Kidney (tissue), 14 donors: Measurements from ENCODE around the gene CHRNE. TPM values are rescaled to one million over a fixed set of nuclear protein-coding genes. Genes with fewer than 3 reads are reported as not detected.

Source experiments
- DNase-seq, 5 donors: peaks; one replicate each; pipeline ENCODE4 v3.0.0-alpha.2; 2013 to 2020
- FAIRE-seq: peaks from 2 replicates; lab custom pipeline; 2012; peaks lifted over from hg19 to GRCh38; lab: Jason Lieb, UNC
- H3K27ac ChIP-seq, 2 donors: one replicate each; pipeline ENCODE4 v1.7.0; 2013; ENCODE audit warnings: low read depth in 2 of 2, low read length in 2 of 2, inconsistent platforms in 1 of 2
- H3K27me3 ChIP-seq: one replicate; pipeline ENCODE4 v1.7.1; 2013; ENCODE audit warnings: low read length, inconsistent platforms; ENCODE audit not compliant: control insufficient read depth, insufficient read depth
- H3K36me3 ChIP-seq, 3 donors: one replicate each; pipeline versions ENCODE4 v1.7.0 to v1.7.1; 2013; ENCODE audit warnings: low read length in 3 of 3, control low read depth in 1 of 3, inconsistent platforms in 1 of 3; ENCODE audit not compliant: insufficient read depth in 3 of 3, control insufficient read depth in 2 of 3
- H3K4me1 ChIP-seq, 3 donors: one replicate each; pipeline versions ENCODE4 v1.7.0 to v1.7.1; 2013; ENCODE audit warnings: low read length in 3 of 3, inconsistent platforms in 1 of 3, low read depth in 1 of 3; ENCODE audit not compliant: control insufficient read depth in 2 of 3, insufficient read depth in 2 of 3
- H3K4me3 ChIP-seq, 3 donors: one replicate each; pipeline versions ENCODE4 v1.7.0 to v1.8.1; 2013; ENCODE audit warnings: low read length in 3 of 3, control low read depth in 1 of 3, inconsistent platforms in 1 of 3
- H3K9ac ChIP-seq, 3 donors: one replicate each; pipeline versions ENCODE4 v1.7.0 to v1.7.1; 2013; ENCODE audit warnings: low read length in 3 of 3, control low read depth in 1 of 3, inconsistent platforms in 1 of 3
- H3K9me3 ChIP-seq, 3 donors: one replicate each; pipeline versions ENCODE4 v1.7.0 to v1.7.1; 2013; ENCODE audit warnings: low read length in 3 of 3, control low read depth in 1 of 3, inconsistent platforms in 1 of 3; ENCODE audit not compliant: control insufficient read depth in 2 of 3, insufficient read depth in 1 of 3
- CTCF ChIP-seq: IDR thresholded peaks from 3 replicates; pipeline ENCODE4 v1.5.1; 2012; ENCODE audit warnings: mild to moderate bottlenecking, moderate library complexity, borderline replicate concordance; ENCODE audit not compliant: insufficient read depth; ENCODE audit errors: extremely low read depth
- intact Hi-C: fragments of 100-400 bp; cut with DNase I; formaldehyde crosslinking; loops from one replicate; pipeline ENCODE4 v1.11.1; 2022
- polyA plus RNA-seq: library from polyadenylated mRNA; stranded (reverse); fragments of 350-450 nt; fragmentation: Illumina TruSeq; extraction: RNeasy Lipid Tissue Mini Kit (QIAGEN cat#74804); gene quantifications from one replicate; pipeline ENCODE4 v1.2.3, GENCODE V29; 2014; ENCODE audit warnings: low read depth, low replicate concordance; ENCODE audit not compliant: insufficient read depth
- total RNA-seq: library from RNA; stranded (reverse); fragmentation: NEBNext Ultra II Directional; extraction: Animal tissue kit (Norgen Biotek cat#: 25700); gene quantifications from one replicate; pipeline ENCODE4 v1.2.1, GENCODE V29; 2021
- donor health status: control.
- donor health status: control.
- donor health status: control.
- donor health status: control.
- donor health status: control.
- donor health status: DM: yes; HTN: yes; CAD: no.
- donor health status: Normal renal cell carcinoma (clear cell type).

The CHRNE gene
- total and polyA plus RNA-seq, 2 donors from 2014 or later: 0.82 to 1.3 TPM

GRCh38 chr17:4946312-4946976 lies 43.5 kb upstream of the CHRNE start:
- Histone ChIP-seq H3K36me3 (peaks cover 6 to 30% (median 21%) of the 10 kb centered on the region in 3 donors), H3K9ac (peak overlapping the region in 2 of 3 donors; percentile 18 to 73), H3K4me1 (peaks cover under 1 to 35% (median 15%) of the 10 kb centered on the region in 3 donors), H3K4me3 (peak overlapping the region; percentile 40 to 95 (median 83)), H3K27me3 (no peaks in the 10 kb centered on the region), H3K27ac (no peak overlapping the region), H3K9me3 (no peaks in the 10 kb centered on the region)
- FAIRE-seq: no peak
- no peak for TF ChIP-seq CTCF
- DNase-seq: no peak
- intact Hi-C loops: no loop called here

DNA sequence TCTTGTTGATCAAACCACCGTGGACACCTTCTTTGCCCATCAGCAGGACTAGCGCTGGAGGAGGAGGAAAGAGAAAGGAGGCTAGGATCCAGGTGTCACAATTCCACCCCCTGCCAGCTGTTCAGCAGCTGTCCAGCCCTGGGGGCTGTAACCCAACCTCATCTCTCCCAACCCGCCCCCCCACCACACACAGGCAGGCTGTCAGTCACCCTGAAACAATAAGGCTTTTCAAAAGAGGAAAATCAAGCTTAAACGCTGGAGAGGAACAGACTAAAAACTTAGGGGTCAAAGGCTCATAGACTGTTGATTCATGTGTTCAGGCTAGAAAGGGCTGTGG lies 43.0 kb upstream of the CHRNE start:
- FAIRE-seq: no peak
- peaks cover 6 to 30% (median 21%) of the 10 kb centered on the region in 3 donors for H3K36me3 ChIP-seq

DNA sequence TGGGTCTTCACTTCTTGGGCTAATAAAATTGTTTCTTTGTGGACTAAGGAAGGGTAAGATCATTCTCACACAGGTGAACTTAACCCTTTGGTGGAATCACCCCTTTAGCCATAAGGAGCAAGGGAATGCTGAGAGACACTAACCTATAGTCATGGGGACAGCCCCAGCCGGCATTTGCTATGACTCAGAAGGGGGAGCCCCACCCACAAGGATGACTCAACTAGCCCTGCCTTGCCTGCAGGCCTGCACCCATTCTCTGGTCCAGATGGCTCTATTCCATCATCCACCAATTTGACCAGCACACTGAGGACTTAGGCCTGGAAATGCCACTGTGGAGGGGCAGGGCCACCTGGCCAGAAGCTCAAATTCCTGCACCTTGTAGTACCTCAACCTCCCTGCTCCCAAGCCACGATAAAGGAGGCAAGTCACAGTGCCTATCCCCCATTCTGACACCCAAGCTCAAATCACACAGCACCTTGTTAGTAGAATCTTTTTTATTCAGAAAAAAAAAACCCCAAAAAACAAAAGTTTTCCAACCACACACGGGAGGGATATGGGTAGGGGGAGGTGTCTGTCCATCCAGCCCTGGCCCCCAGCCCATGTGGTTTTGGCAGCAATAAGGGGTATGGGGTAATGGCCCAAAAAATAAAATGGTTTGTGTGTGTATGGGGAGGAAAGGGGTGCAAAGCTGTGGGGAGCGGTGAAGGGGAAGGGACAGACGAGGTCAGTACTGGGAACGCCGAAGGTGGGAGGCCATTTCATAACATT lies 42.5 kb upstream of the CHRNE start:
- peaks cover 6 to 30% (median 21%) of the 10 kb centered on the region in 3 donors for H3K36me3 ChIP-seq
- H3K27me3 ChIP-seq: no peaks in the 10 kb centered on the region
- DNase-seq (peak in 1 of 5 donors; percentile 87), FAIRE-seq (no peak)
- TF ChIP-seq CTCF: no peak
- peak overlapping the region; percentile 30 to 49 for H3K27ac ChIP-seq
- H3K9me3 ChIP-seq: no peaks in the 10 kb centered on the region
- intact Hi-C loops: no loop called here
- H3K9ac ChIP-seq: no peak overlapping the region
- peaks cover 5 to 34% (median 13%) of the 10 kb centered on the region in 3 donors for H3K4me1 ChIP-seq
- H3K4me3 ChIP-seq: no peak overlapping the region

More for the DNA sequence above, 43.0 kb upstream of the CHRNE start:
- intact Hi-C loops: no loop called here
- no peak for DNase-seq
- H3K4me1 ChIP-seq: peaks cover 5 to 37% (median 17%) of the 10 kb centered on the region in 3 donors
- peak overlapping the region in 1 of 3 donors; percentile 73 for H3K9ac ChIP-seq
- H3K27ac ChIP-seq: no peak overlapping the region
- H3K9me3 ChIP-seq: no peaks in the 10 kb centered on the region
- no peaks in the 10 kb centered on the region for H3K27me3 ChIP-seq
- H3K4me3 ChIP-seq: peak overlapping the region in 2 of 3 donors; percentile 83 to 95
- no peak for TF ChIP-seq CTCF
